GM18861 (cell line): ENCODE results near the gene GRM5.
"Not testable (repeated sequence)": the region's sequence is repeated elsewhere in the genome, so short reads cannot be mapped to it uniquely, and the experiment has no call there.

Source experiments
- ATAC-seq: cut with Tn5 transposase; IDR thresholded peaks from one replicate; pipeline ENCODE4 v1.9.1; 2021; ENCODE audit not compliant: unreplicated experiment

GRM5 gene

DNA sequence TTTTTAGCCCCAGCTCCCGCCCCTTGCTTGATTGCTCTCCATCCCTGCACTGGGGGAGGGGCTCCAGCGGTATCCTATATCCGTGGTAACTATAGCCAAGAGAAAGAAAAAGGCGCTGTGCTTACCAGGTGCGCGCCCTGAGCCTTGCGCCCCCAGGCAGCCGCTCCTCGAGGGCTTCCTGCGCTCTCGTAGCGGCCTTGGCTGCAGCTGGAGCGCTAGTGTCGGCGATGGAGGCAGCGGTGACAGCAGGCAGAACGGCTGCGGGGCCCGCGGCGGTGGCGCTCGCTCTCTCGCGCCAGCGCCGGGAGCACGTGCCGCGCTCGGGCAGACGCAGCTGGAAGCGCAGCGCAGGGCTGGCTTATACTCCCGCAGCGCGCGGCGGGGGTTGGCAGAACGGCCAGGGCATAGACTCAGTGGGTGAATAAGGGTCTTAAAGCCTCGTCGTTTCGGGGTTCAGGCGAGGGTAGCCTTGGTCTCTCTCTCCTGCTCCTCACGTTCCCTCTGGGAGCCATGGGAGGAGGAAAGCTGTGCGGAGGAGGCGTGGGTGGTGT lies at the start of gene GRM5:
TSS of gene GRM5 (minus strand) at position 332 of the 551 bp plus-strand sequence. CDS start 18,110 bp downstream, outside the sequence.
- not testable (repeated sequence) for ATAC-seq

DNA sequence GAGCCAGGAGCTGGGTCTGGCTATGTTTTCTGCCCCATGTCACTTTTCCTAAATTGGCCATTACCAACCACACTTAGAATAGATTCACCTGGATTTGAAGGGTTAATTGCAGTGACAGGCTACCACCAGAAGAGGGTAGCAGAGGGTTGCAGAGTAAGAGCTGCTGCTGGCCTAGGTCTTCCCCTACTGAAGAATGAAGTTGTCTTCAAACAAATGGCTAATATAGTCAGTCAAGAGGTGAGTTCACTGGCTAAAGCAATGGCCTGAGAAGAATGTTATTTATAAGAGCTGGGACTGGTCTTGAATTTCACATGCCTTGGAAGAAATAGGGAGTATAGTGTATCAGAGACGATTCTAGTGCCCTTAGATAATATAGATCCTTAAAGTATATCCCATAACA lies 32.2 kb upstream of the GRM5 start:
- peak; percentile 80 for ATAC-seq

DNA sequence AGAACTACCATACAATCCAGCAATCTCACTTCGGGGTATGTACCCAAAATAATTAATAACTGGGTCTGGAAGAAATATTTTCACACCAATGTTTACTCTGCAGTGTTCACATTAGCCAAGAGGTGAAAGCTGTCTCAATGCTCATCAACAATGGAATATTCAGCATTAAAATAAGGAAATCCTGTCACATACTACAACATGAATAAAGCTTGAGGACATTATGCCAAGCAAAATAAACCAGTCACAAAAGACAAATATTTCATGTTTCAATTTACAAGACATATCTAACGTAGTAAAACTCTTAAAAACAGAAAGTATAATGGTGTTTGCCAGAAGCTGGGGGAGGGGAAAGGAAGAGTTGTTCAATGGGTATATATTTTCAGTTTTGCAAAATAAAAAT lies 28.0 kb upstream of the GRM5 start:
- ATAC-seq = not testable (repeated sequence)

DNA sequence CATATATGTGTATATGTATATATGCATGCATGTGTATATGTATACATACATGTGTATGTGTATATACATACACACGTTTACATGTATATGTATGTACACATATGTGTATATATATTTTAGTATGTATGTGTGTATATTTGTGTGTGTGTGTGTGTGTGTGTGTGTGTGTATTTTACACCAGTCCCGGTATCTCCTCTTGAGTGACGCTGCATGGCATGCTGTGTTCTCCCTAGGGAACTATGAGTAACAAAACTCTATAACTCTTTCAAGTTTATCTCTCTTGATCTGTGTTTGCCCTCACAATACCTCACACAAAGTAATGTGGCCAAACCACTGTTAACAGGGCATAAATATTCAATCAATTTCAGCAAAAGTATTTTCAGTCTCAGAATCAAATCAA lies 19.2 kb upstream of the GRM5 start:
- not testable (repeated sequence) for ATAC-seq

DNA sequence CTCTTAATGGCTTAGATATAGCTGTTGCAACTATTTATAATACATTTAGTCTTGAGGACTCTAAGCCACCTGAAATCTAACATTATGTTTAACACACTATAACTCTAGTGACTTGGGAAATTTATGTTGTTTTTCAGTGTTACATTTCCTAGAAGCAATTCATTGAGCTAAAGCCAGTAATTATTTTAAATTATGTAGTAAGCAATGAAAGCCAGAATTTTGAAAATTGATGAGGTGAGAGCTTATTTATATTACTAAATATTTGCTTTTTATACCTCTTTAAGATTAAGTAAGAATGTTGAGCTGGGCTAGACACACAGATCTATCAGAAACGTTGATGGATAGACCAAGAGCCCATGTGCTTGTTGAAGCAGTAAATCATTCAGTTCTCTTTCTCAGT lies 5.1 kb upstream of the GRM5 start:
- not testable (repeated sequence) for ATAC-seq

DNA sequence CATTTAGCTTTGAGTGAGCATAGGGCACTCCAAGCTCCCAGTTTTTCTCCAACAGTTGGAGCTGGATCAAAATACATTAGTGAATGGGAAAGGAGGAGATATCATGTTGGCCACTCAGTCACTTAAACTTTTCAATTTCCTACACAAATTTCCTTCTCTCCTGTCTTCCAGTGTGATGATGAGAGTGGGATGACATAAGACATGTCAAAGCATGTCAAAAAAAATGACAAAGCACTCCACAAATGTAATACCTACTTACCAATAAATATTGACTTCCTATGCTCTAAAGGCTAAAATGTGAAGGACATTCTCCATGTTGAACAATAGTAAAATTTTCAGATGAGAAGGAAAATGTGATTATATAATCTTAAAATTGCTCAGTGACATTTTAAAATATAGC lies 1.5 kb upstream of the GRM5 start:
- no peak for ATAC-seq

DNA sequence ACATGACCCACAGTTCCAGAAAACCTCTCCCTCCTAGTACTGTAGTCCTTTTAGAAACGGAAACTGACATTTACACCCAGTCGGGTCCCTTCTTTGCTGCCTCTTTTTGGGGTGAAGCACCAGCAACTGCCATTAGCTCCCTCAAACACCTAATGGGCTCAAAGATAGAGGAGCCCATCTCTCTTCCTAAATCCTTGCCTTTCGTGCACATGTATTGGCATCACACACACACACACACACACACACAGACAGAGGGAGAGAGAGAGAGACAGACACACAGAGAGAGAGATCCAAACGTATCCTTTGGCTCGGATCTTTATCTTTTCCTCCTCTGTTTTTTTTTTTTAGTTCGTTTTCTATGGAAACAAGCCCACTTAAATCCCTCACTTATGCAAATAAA lies 716 bp downstream of the GRM5 start:
- no peak for ATAC-seq

DNA sequence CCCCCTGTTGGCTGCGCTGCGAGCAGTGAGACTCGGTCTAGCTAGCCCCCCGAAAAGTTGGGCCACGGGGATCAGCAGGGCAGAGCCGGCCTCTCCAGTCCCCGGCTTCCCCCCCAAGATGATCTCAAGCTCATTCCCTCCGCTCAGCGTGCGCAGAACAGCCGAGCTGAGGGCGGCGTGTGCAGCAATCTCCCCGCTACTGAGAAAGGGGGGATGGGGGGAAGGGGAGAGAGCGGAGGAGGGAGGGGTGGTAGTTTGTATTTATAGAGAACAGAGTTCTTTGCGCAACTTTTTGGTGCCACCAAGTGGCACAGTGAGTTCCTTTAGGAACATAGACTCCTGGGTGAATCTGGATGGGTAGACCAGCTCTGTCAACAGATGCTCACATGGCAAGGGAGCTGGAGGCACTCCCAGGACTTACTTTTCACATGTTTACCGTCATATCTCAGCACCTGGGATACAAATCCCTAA lies 2.3 kb downstream of the GRM5 start:
- not testable (repeated sequence) for ATAC-seq

DNA sequence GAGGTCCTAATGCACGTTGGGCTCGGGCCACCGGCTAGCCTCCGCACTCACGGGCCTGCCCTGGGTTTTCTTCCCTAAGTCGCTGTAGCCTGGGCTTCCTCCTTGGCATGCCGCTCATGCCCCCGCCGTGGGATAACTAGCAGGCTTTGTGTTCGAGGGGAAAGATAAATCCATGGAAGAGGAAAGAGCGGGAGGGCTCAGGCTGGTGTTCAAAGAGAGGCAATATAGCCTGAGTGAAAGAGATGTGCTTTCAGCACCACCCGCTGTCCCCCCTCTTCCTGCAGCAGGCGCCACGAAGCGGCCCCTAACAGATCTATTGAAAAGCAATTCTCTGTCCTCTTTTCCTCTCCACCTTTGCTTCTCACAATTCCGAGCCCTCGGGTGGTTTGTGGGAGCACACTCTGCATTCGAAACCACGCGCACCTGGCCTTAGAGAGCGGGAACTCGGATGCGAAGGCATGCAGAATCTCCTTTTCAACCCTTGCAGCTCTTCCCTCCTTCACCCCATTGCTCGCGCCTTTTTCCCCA lies 2.9 kb downstream of the GRM5 start:
- not testable (repeated sequence) for ATAC-seq

DNA sequence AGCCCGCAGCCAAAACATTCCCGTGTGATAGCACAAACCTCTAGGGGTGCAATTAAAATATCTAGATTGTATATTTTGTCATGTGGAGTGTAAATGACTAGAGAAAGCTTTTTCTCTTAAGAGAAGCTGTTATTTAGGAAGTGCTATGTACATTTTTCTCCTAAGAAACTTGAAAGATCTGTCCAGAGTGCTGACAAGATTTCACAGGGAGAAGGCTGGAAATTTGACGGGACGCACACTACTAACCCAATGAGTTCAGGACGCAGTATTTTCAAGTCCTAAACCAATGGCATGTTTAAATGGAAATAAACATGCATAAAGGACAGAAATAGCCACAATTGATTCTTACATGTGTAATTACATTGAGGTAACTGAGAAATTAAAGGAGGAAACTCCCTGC lies 3.9 kb downstream of the GRM5 start:
- not testable (repeated sequence) for ATAC-seq

DNA sequence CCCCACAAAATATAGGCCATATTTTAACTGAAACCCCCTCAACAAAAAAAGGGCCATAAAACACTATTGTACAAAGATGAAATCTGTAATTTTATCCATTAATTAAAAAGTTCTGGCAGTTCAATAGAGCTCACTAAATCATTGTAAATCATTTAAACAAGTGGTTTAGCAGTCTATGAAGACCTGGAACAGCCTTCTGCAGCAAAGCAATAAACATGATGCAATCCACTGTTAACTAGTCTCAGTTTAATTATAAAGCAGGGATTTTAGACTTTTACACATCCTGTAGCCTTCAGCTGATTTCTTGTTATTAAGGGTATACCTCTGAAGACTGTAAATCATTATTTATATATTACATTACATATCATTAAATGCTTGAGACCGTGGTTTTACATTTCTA lies 8.4 kb downstream of the GRM5 start:
- not testable (repeated sequence) for ATAC-seq

DNA sequence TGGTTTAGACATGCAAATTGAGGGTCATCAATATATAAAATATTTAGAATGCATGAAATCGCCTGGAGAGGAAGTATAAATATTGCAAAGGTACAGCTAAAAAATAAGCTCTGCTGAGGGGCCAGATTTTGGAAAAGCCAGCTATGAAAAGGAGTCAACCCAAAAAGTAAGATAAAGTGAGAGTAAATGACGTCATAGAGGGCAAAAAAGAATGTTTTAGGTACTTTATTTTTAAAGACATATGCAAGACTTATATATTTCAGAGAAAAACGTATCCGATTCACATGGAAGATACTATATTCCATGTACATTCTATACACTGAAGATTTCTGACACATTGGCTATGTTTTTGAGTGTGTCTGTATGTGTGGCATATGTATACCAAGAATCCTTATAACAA lies 13.6 kb downstream of the GRM5 start:
- no peak for ATAC-seq

DNA sequence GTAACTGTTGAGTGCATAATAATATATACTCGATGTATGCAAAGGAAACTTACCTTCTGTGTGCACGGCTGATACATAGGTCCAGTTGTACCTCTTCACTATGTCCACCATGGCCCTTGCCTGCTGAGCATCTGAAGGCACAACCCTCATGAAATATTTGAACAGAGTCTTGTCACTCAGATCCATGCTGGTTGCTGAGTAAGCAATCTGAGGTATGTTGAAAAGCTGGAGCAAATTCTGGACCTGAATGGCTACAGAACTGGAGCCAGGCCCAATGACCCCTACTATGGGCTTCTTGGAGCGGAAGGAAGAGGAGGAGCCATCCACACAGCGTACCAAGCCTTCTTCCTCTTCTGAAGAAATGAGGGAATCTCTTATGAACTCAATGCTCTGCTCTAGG lies 18.6 kb downstream of the GRM5 start:
- not testable (repeated sequence) for ATAC-seq

DNA sequence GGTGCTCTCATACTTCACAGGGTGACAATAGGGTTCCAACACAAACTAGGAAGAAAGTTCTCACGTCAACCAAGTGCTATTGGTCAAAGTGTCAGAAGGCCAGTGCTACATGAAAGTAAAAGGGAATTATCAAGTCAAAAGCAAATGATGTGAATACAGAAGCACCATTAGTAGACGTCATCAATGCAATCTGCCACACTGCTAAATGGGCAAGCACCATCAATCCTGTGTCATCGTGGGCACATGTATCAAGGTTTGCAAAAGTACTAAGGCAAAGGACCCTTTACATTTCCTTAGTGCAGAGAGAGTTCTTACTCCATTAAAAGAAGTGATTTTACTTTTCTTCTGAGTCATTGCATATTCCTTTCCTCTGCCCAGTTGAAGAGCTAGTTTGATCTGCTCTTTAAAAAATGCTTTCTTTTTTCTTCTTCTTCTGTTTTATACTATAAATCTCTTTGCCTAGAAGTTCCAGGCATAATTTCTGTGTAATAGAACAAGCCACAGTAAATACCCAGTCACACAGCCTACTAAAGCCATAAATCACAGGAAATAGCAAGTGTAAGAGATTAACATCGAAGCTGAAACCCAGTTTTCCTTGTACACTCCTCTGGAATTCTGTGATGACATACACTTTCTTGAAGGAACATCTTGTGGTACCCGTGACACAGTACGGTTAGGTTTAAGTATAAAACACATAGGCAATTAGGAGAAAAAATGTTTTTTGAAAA lies 21.8 kb downstream of the GRM5 start:
- not testable (repeated sequence) for ATAC-seq

DNA sequence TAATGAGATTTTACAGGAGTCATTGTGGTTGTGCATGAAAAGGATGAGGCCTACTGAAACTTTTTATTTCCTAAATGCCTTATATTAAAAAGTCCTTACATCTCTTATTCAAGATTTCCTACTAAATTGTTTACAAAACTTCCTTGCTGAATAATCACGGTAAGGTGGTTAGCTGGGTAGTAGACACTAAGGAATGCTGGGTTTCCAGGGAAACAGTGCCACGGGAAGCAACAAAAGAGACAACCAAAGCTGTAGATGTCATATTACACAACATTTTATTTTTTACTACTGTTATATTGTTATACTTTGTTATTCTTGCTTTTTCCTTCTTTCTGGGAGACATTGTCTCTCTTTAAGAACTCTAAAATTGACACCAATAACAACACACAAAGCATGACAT lies 36.1 kb downstream of the GRM5 start:
- ATAC-seq = not testable (repeated sequence)

DNA sequence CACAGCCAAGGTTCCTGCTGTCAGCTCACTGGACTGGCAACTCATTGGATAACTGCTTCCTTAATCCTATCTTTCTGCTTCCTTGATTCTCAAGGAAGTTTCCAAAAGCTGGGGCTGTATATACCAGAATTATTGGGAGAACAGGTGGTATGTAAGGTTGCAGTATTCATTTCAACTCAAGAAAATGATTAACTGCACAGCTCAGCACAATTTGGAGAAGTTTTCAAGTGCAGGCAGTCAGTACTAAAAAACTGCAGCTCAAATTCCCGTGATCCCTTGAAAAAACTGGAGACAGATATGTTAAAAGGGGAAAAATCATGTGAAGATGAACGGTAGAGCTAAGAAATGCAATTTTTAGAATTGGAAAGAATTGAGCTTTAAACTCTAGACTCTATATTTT lies 44.4 kb downstream of the GRM5 start:
- no peak for ATAC-seq

DNA sequence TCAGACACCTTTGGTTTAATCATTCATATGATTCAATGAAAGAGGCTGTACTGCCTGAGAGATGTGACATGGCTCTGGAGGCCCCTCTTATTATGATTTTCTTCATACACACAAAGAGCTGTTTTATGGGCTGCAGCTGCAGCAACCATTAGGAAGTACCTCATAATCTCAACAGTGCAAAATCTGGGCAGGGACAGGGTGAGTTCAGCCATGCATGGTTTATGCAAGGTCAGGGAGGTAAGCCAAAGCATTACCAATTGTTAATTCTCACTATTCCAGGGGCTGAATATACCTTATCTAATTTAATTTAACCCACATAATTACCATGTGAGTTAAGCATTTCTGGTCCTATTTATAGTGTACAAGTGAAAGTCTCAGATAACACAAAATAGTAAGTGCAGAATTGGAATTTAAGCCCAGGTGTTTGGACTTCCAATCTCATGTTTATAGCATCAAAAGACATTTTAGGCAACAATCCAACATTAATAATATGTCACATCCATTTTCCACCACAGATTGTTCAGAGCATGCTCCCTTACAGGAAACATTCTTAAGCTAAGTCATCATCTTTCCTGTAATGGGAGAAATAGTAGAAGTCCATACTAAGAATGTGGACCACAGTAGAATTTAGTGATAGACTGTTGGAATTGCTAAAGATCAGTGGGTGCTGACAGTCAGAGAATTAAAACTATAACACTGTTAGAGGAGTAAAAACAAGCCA lies 45.8 kb downstream of the GRM5 start:
- not testable (repeated sequence) for ATAC-seq

DNA sequence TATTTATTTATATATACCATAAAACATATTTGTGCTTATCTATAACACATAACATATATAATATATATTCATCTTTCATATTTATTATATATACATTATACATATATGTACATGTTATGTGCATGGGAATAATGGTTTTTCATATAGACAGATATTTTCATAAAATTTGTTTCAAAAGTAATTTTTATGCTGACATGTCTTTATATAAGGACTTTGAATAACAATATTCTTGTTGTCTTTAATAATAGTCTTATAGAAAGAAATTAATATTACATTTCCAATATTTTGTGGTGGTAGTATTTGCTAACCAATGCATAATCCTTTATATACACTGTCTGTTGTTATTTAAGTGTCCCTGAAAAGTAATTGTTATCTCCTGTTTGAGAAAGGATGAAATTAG lies 49.6 kb downstream of the GRM5 start:
- ATAC-seq = no peak

DNA sequence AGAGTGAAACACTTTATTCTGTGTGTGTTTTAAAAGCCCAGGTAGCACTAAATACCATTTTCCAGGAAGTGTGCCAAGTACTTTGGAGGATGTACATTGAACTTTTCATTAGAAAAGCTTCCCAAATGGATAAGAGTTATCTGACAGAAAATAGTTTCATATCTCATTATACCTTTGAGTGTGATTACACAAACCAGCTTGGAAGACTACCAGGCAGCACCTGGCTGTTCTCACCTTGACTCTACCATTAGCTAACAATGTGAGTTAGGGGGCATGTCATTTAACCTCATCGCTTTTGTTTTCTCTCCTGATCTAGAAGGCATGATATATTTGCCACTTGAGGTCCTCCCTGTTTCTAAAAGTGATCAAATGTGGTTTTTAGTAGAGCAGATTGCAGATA lies 50.2 kb downstream of the GRM5 start:
- ATAC-seq = no peak

DNA sequence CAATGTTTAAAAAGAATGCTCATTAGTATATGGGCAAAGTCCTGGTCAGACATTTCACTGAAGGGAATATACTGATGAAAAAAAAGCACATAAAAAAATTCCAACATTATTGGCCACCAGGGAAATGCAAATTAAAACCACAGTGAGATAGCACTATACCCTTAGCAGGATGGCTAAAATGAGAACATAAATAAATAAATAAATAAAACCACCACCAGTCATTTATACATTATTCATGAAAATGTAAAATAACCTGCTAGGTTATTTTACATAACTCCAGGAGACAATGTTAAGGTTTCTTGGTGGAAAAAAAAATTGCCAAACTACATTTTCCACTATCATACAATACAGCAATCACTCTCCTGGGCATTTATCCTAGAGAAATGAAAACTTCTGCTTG lies 64.9 kb downstream of the GRM5 start:
- ATAC-seq = not testable (repeated sequence)

DNA sequence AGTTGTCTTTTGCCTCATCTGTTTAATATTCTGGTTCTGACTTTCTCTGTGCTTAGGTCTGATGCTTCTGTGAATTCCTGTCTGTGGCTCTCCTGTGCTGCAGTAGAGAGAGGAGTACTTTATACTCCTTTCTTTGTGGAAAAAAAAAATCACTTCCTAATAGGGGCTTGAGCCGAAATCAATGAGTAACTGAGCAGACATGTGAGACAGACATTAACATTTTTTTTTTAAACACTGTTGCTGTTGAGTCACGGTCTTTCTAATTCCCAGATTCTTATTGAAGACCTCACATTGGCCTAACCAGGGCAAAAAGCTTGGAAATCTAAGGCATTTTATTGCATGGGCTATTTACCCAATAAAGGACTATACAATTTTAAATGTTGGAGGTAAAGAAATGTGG lies 86.1 kb downstream of the GRM5 start:
- ATAC-seq = no peak

DNA sequence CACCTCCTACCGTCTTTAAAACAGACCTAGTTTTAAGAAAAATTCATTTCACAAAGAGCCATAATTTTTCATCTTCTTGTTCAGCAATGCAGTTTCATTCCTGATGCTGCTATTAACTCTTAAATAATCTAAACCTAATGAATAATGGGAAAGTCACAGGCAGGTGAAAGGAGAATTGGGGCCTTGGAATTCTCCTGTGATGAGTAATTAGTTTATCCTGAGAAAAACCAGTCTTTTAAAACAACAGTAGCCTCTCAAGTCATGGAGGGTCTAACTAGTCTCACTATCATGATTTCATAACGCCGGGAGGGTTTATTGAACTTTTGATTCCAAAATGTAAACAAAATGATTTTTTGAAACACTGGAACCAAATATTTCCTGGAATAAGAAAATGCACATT lies 86.8 kb downstream of the GRM5 start:
- ATAC-seq = not testable (repeated sequence)
